ENCODE measurements around the gene PRKCQ. TPM values are rescaled to one million over a fixed set of nuclear protein-coding genes. Genes with fewer than 3 reads are reported as not detected.

Gene PRKCQ
- total and polyA plus RNA-seq, 2 experiments from 2014 or later = 0.43 to 0.97 TPM

GRCh38 chr10:6423004-6423403 is 157.1 kb downstream of the PRKCQ start:
- no peaks in the 10 kb centered on the region for H3K4me1 ChIP-seq (ENCODE audit: insufficient read depth)
- no peak overlapping the region for H2AFZ ChIP-seq
- H3K9me2 ChIP-seq (replicated peaks; ENCODE audit: insufficient read depth) = no peaks in the 10 kb centered on the region
- H3K4me2 ChIP-seq = no peak overlapping the region
- H4K20me1 ChIP-seq (ENCODE audit: insufficient read depth, poor library complexity, severe bottlenecking) = no peaks in the 10 kb centered on the region
- DNase-seq (ENCODE audit: low spot score) = no peak
- no peaks in the 10 kb centered on the region for H3K9me3 ChIP-seq (ENCODE audit: low read depth)
- no peak overlapping the region for H3K27ac ChIP-seq
- TF ChIP-seq EZH2phosphoT487 (IDR thresholded peaks at IDR 0.05; ENCODE audit: low read depth, severe bottlenecking, unreplicated experiment) (no peak), EZH2 (IDR thresholded peaks at IDR 0.05; ENCODE audit: borderline replicate concordance) (no peak), CTCF (IDR thresholded peaks at IDR 0.05; ENCODE audit: poor library complexity) (no peak)
- 87% methylated on average over 4 of the region's 4 CpGs for WGBS (ENCODE audit: low lambda C conversion rate, missing lambda C conversion rate)
- peaks cover 3% of the 10 kb centered on the region for H3K27me3 ChIP-seq
- no peak overlapping the region for H3K4me3 ChIP-seq
- H3K36me3 ChIP-seq (replicated peaks; ENCODE audit: insufficient read depth, low read depth) = no peaks in the 10 kb centered on the region
- no peaks in the 10 kb centered on the region for H3K79me2 ChIP-seq

- 71% methylated on average over 2 of the region's 2 CpGs for WGBS (ENCODE audit: low lambda C conversion rate, missing lambda C conversion rate)
- no peaks in the 10 kb centered on the region for H3K79me2 ChIP-seq
- no peak for DNase-seq (ENCODE audit: low spot score)
Observed at GRCh38 chr10:6418613-6419216, 161.4 kb downstream of the PRKCQ start.

GRCh38 chr10:6418167-6418566 is 161.9 kb downstream of the PRKCQ start:
- Histone ChIP-seq H3K9me3 (ENCODE audit: low read depth) (no peaks in the 10 kb centered on the region), H3K79me2 (no peaks in the 10 kb centered on the region), H3K4me1 (ENCODE audit: insufficient read depth) (no peaks in the 10 kb centered on the region), H3K9me2 (replicated peaks; ENCODE audit: insufficient read depth) (no peaks in the 10 kb centered on the region), H4K20me1 (ENCODE audit: insufficient read depth, poor library complexity, severe bottlenecking) (no peaks in the 10 kb centered on the region), H3K27me3 (peaks cover 13% of the 10 kb centered on the region), H2AFZ (no peak overlapping the region), H3K27ac (no peak overlapping the region), H3K4me3 (no peak overlapping the region), H3K4me2 (no peak overlapping the region), H3K36me3 (replicated peaks; ENCODE audit: insufficient read depth, low read depth) (no peaks in the 10 kb centered on the region)
- DNase-seq (ENCODE audit: low spot score) = no peak
- TF ChIP-seq EZH2phosphoT487 (IDR thresholded peaks at IDR 0.05; ENCODE audit: low read depth, severe bottlenecking, unreplicated experiment) (no peak), EZH2 (IDR thresholded peaks at IDR 0.05; ENCODE audit: borderline replicate concordance) (no peak), CTCF (IDR thresholded peaks at IDR 0.05; ENCODE audit: poor library complexity) (no peak)
- 51% methylated on average over 5 of the region's 5 CpGs for WGBS (ENCODE audit: low lambda C conversion rate, missing lambda C conversion rate)

More at GRCh38 chr10:6418613-6419216, 161.4 kb downstream of the PRKCQ start:
- H4K20me1 ChIP-seq (ENCODE audit: insufficient read depth, poor library complexity, severe bottlenecking) = no peaks in the 10 kb centered on the region
- no peak overlapping the region for H3K4me2 ChIP-seq
- peaks cover 13% of the 10 kb centered on the region for H3K27me3 ChIP-seq
- no peak overlapping the region for H3K27ac ChIP-seq
- H3K4me3 ChIP-seq = no peak overlapping the region
- H3K9me3 ChIP-seq (ENCODE audit: low read depth) = no peaks in the 10 kb centered on the region
- TF ChIP-seq CTCF (IDR thresholded peaks at IDR 0.05; ENCODE audit: poor library complexity) (no peak), EZH2 (IDR thresholded peaks at IDR 0.05; ENCODE audit: borderline replicate concordance) (no peak), EZH2phosphoT487 (IDR thresholded peaks at IDR 0.05; ENCODE audit: low read depth, severe bottlenecking, unreplicated experiment) (no peak)
- no peak overlapping the region for H2AFZ ChIP-seq
- H3K36me3 ChIP-seq (replicated peaks; ENCODE audit: insufficient read depth, low read depth) = no peaks in the 10 kb centered on the region
- H3K4me1 ChIP-seq (ENCODE audit: insufficient read depth) = no peaks in the 10 kb centered on the region
- no peaks in the 10 kb centered on the region for H3K9me2 ChIP-seq (replicated peaks; ENCODE audit: insufficient read depth)

All from hepatocyte (in vitro differentiated cells).